ENCODE measurements around the gene ARID4A. TPM values are rescaled to one million over a fixed set of nuclear protein-coding genes. Genes with fewer than 3 reads are reported as not detected.

Gene ARID4A
- total and polyA plus RNA-seq, 8 donors, result 27.6 to 48.6 (median 37.3) TPM

Other genes starting within 250 kb of the ARID4A start
- gene ARMH4, start 146.3 kb upstream of the ARID4A start, total RNA-seq, result 1 to 10 TPM; 2.0 to 9.7 TPM
- 10 to 100 TPM; 14.4 to 19.4 (median 16.7) TPM for gene ARMH4, start 146.3 kb upstream of the ARID4A start, polyA plus RNA-seq (ENCODE audit: insufficient read length in 6 of 6)
- 10 to 100 TPM; 68.3 to 72.8 TPM for gene ACTR10, start 98.4 kb upstream of the ARID4A start, total RNA-seq
- gene ACTR10, start 98.4 kb upstream of the ARID4A start, polyA plus RNA-seq (ENCODE audit: insufficient read length in 6 of 6), result 100 to 1,000 TPM in 4 of 6 donors, 10 to 100 TPM in 2; 98.7 to 109 (median 101) TPM
- 100 to 1,000 TPM; 152 to 238 TPM for gene PSMA3, start 53.7 kb upstream of the ARID4A start, total RNA-seq
- 100 to 1,000 TPM; 140 to 167 (median 158) TPM for gene PSMA3, start 53.7 kb upstream of the ARID4A start, polyA plus RNA-seq (ENCODE audit: insufficient read length in 6 of 6)
- gene TOMM20L, start 97.4 kb downstream of the ARID4A start, total RNA-seq, result not detected
- gene TOMM20L, start 97.4 kb downstream of the ARID4A start, polyA plus RNA-seq (ENCODE audit: insufficient read length in 6 of 6), result 1 to 10 TPM in 5 of 6 donors, under 1 TPM in 1; 0.95 to 2.2 (median 1.6) TPM
- gene TIMM9, start 129.0 kb downstream of the ARID4A start, total RNA-seq, result 10 to 100 TPM; 22.5 to 29.8 TPM
- 10 to 100 TPM; 66.5 to 74.0 (median 69.7) TPM for gene TIMM9, start 129.0 kb downstream of the ARID4A start, polyA plus RNA-seq (ENCODE audit: insufficient read length in 6 of 6)
- 10 to 100 TPM; 14.2 to 19.4 TPM for gene KIAA0586, start 129.2 kb downstream of the ARID4A start, total RNA-seq
- 10 to 100 TPM; 20.2 to 28.7 (median 25.9) TPM for gene KIAA0586, start 129.2 kb downstream of the ARID4A start, polyA plus RNA-seq (ENCODE audit: insufficient read length in 6 of 6)